H9 (cell line): ENCODE measurements around the gene SMTNL2. TPM values are rescaled to one million over a fixed set of nuclear protein-coding genes. Genes with fewer than 3 reads are reported as not detected.

Source experiments
- DNase-seq: peaks from one replicate; pipeline ENCODE4 v3.0.0-alpha.2; 2017
- H2AFZ ChIP-seq: one replicate; pipeline ENCODE4 v1.6.1; 2013; ENCODE audit warnings: mild to moderate bottlenecking, low read length, control low read depth, moderate library complexity
- H2AK5ac ChIP-seq: 2 replicates; pipeline ENCODE4 v1.6.1; 2013; ENCODE audit warnings: low read length, control low read depth, mixed read lengths; ENCODE audit not compliant: insufficient read length
- H2BK120ac ChIP-seq: one replicate; pipeline ENCODE4 v1.6.1; 2013; ENCODE audit warnings: low read depth, mild to moderate bottlenecking, low read length, control low read depth, inconsistent platforms; ENCODE audit not compliant: poor library complexity, severe bottlenecking
- H2BK12ac ChIP-seq: 2 replicates; pipeline ENCODE4 v1.6.1; 2013; ENCODE audit warnings: low read length, control low read depth, mixed read lengths, low read depth; ENCODE audit not compliant: insufficient read length
- H2BK15ac ChIP-seq: 2 replicates; pipeline ENCODE4 v1.6.1; 2013; ENCODE audit warnings: low read depth, low read length, control low read depth
- H2BK20ac ChIP-seq: one replicate; pipeline ENCODE4 v1.6.1; 2013; ENCODE audit warnings: low read depth, mild to moderate bottlenecking, low read length, control low read depth, inconsistent platforms; ENCODE audit not compliant: poor library complexity, severe bottlenecking
- H2BK5ac ChIP-seq: 2 replicates; pipeline ENCODE4 v1.6.1; 2013; ENCODE audit warnings: low read length, control low read depth, mixed read lengths; ENCODE audit not compliant: insufficient read length
- H3K14ac ChIP-seq: 2 replicates; pipeline ENCODE4 v1.6.1; 2013; ENCODE audit warnings: low read length, control low read depth; ENCODE audit not compliant: insufficient read depth
- H3K18ac ChIP-seq: 2 replicates; pipeline ENCODE4 v1.6.1; 2013; ENCODE audit warnings: low read depth, mild to moderate bottlenecking, mixed read lengths, low read length, control low read depth; ENCODE audit not compliant: insufficient read length
- H3K23ac ChIP-seq: 2 replicates; pipeline ENCODE4 v1.6.1; 2013; ENCODE audit warnings: low read length, control low read depth, mixed read lengths, low read depth; ENCODE audit not compliant: insufficient read length
- H3K23me2 ChIP-seq: 2 replicates; pipeline ENCODE4 v1.6.1; 2013; ENCODE audit warnings: low read depth, mild to moderate bottlenecking, mixed read lengths, low read length, control low read depth; ENCODE audit not compliant: insufficient read length, poor library complexity, severe bottlenecking
- H3K27ac ChIP-seq: 2 replicates; pipeline ENCODE4 v1.5.1; 2013; ENCODE audit warnings: low read length, control low read depth, mixed read lengths, low read depth; ENCODE audit not compliant: insufficient read length
- H3K27me3 ChIP-seq: 2 replicates; pipeline ENCODE4 v1.6.1; 2013; ENCODE audit warnings: low read length, control low read depth, inconsistent platforms; ENCODE audit not compliant: insufficient read depth
- H3K4ac ChIP-seq: 2 replicates; pipeline ENCODE4 v1.6.1; 2013; ENCODE audit warnings: low read depth, mild to moderate bottlenecking, control low read depth, inconsistent platforms, low read length, moderate library complexity
- H3K4me1 ChIP-seq: 2 replicates; pipeline ENCODE4 v1.6.1; 2013; ENCODE audit warnings: low read length, control low read depth, inconsistent platforms; ENCODE audit not compliant: insufficient read depth
- H3K4me2 ChIP-seq: 2 replicates; pipeline ENCODE4 v1.6.1; 2013; ENCODE audit warnings: low read length, control low read depth, mixed read lengths; ENCODE audit not compliant: insufficient read length, insufficient read depth
- H3K56ac ChIP-seq: 2 replicates; pipeline ENCODE4 v1.6.1; 2013; ENCODE audit warnings: low read depth, mild to moderate bottlenecking, mixed read lengths, low read length, control low read depth; ENCODE audit not compliant: insufficient read length
- H3K79me1 ChIP-seq: 2 replicates; pipeline ENCODE4 v1.6.1; 2013; ENCODE audit warnings: low read depth, mild to moderate bottlenecking, moderate library complexity, low read length, control low read depth, inconsistent platforms; ENCODE audit not compliant: insufficient read depth, poor library complexity, severe bottlenecking
- H3K79me2 ChIP-seq: 2 replicates; pipeline ENCODE4 v1.6.1; 2013; ENCODE audit warnings: low read length, control low read depth, inconsistent platforms; ENCODE audit not compliant: insufficient read depth
- H3K9ac ChIP-seq: 2 replicates; pipeline ENCODE4 v1.6.1; 2013; ENCODE audit warnings: low read length, control low read depth, mixed read lengths; ENCODE audit not compliant: insufficient read length; ENCODE audit errors: extremely low read depth
- H3K9me3 ChIP-seq: one replicate; pipeline ENCODE4 v1.6.1; 2013; ENCODE audit warnings: low read depth, low read length, inconsistent platforms; ENCODE audit not compliant: control insufficient read depth
- H3T11ph ChIP-seq: one replicate; pipeline ENCODE4 v1.6.1; 2013; ENCODE audit warnings: mild to moderate bottlenecking, low read length, control low read depth, inconsistent platforms
- H4K20me1 ChIP-seq: one replicate; pipeline ENCODE4 v1.6.1; 2013; ENCODE audit not compliant: control insufficient read depth, insufficient read length, insufficient read depth
- H4K5ac ChIP-seq: 2 replicates; pipeline ENCODE4 v1.6.1; 2013; ENCODE audit warnings: low read depth, mild to moderate bottlenecking, mixed read lengths, low read length, control low read depth; ENCODE audit not compliant: insufficient read length
- H4K8ac ChIP-seq: replicated peaks from 2 replicates; pipeline ENCODE4 v1.6.1; 2013; ENCODE audit warnings: low read length, control low read depth, mixed read lengths, low read depth; ENCODE audit not compliant: insufficient read length
- H4K91ac ChIP-seq: 2 replicates; pipeline ENCODE4 v1.6.1; 2013; ENCODE audit warnings: low read depth, mild to moderate bottlenecking, moderate library complexity, mixed read lengths, low read length, control low read depth; ENCODE audit not compliant: insufficient read length
- H3K27ac Mint-ChIP-seq, 3 experiments: 2 replicates in 2 of 3; 3 replicates in 1 of 3; pipeline ENCODE4 v1.8.0; 2020 to 2021; ENCODE audit warnings: mixed read lengths in 3 of 3, mild to moderate bottlenecking in 1 of 3, moderate library complexity in 1 of 3
- H3K27me3 Mint-ChIP-seq: 2 replicates; pipeline ENCODE4 v1.8.0; 2021; ENCODE audit warnings: low read depth, mild to moderate bottlenecking, moderate library complexity, mixed read lengths
- H3K36me3 Mint-ChIP-seq, 3 experiments: 2 replicates in 2 of 3; 3 replicates in 1 of 3; pipeline ENCODE4 v1.8.0; 2020 to 2021; ENCODE audit warnings: low read depth in 3 of 3, mixed read lengths in 3 of 3; ENCODE audit not compliant: insufficient read depth in 1 of 3
- H3K4me1 Mint-ChIP-seq, 2 experiments: 2 replicates each; pipeline ENCODE4 v1.8.0; 2020; ENCODE audit warnings: mixed read lengths in 2 of 2
- H3K4me3 Mint-ChIP-seq, 2 experiments: 2 replicates in 1 of 2; 3 replicates in 1 of 2; pipeline ENCODE4 v1.8.0; 2020 to 2021; ENCODE audit warnings: mild to moderate bottlenecking in 2 of 2, mixed read lengths in 2 of 2, moderate library complexity in 1 of 2
- H3K9me3 Mint-ChIP-seq, 2 experiments: 2 replicates in 1 of 2; 3 replicates in 1 of 2; pipeline ENCODE4 v1.8.0; 2020; ENCODE audit warnings: mild to moderate bottlenecking in 2 of 2, mixed read lengths in 2 of 2, moderate library complexity in 1 of 2
- WGBS: extraction: QIAGEN DNeasy Blood & Tissue Kit; methylation state at CpG from one replicate; pipeline ENCODE4 v1.1.7; 2013; ENCODE audit warnings: missing lambda C conversion rate, low lambda C conversion rate, mixed read lengths; ENCODE audit not compliant: insufficient read length; ENCODE audit errors: extremely low coverage; 5-methylcytosine and 5-hydroxymethylcytosine counted together
- total RNA-seq: library from RNA; stranded (reverse); gene quantifications from 2 replicates; pipeline ENCODE4 v1.2.1, GENCODE V29; 2021
- TF ChIP-seq, protein P1 (sequence below): fragments of 200-600 bp; sonication (generic); conservative IDR thresholded peaks from 3 replicates; pipeline ENCODE4 v1.8.0; 2021; ENCODE audit warnings: antibody characterized with exemption, mild to moderate bottlenecking

The SMTNL2 gene
- total RNA-seq, 1 experiment from 2014 or later, result 0.77 TPM

DNA sequence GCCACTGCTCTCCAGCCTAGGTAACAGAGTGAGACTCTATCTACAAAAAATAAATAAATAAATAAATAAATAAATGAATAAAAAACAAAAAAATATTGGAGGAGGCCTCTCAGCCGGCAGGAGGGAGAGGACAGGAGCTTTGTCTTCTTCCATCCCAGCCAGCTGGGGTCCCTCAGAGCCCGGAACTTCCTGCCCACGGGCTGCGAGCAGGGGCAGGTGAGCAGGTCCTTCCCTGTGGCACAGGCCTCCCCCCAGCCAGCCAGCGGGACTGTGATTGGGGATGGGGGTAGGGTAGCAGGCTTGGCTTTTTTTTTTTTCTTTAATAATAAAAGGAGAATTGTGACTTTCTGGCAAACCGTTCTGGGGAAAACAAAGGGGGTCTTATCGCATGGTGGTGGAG, 10.1 kb downstream of the SMTNL2 start:
- no peak for DNase-seq
- H4K8ac ChIP-seq, result no peak overlapping the region
- no peaks in the 10 kb centered on the region for H3K27me3 ChIP-seq
- no peak overlapping the region for H2BK12ac ChIP-seq
- no peak overlapping the region for H3K4ac ChIP-seq
- no peaks in the 10 kb centered on the region for H4K20me1 ChIP-seq
- TF ChIP-seq, protein P1, sequence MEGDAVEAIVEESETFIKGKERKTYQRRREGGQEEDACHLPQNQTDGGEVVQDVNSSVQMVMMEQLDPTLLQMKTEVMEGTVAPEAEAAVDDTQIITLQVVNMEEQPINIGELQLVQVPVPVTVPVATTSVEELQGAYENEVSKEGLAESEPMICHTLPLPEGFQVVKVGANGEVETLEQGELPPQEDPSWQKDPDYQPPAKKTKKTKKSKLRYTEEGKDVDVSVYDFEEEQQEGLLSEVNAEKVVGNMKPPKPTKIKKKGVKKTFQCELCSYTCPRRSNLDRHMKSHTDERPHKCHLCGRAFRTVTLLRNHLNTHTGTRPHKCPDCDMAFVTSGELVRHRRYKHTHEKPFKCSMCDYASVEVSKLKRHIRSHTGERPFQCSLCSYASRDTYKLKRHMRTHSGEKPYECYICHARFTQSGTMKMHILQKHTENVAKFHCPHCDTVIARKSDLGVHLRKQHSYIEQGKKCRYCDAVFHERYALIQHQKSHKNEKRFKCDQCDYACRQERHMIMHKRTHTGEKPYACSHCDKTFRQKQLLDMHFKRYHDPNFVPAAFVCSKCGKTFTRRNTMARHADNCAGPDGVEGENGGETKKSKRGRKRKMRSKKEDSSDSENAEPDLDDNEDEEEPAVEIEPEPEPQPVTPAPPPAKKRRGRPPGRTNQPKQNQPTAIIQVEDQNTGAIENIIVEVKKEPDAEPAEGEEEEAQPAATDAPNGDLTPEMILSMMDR, result no peak
- H2BK5ac ChIP-seq, result no peak overlapping the region
- H3K4me1 ChIP-seq, result no peaks in the 10 kb centered on the region; the same call in 1 of the 2 replicates
- Mint-ChIP-seq H3K4me3 (no peak overlapping the region), H3K27ac (no peak overlapping the region), H3K36me3 (peaks cover 0 to 4% (median 0%) of the 10 kb centered on the region in 3 experiments; a peak in 1 of 7 replicates), H3K9me3 (peaks cover 0 to 2% of the 10 kb centered on the region in 2 experiments; a peak in 1 of 5 replicates), H3K27me3 (peaks cover 19% of the 10 kb centered on the region), H3K4me1 (peaks cover 13 to 24% of the 10 kb centered on the region in 2 experiments)
- H3K56ac ChIP-seq, result no peak overlapping the region
- H3T11ph ChIP-seq, result no peak overlapping the region
- no peak overlapping the region for H3K27ac ChIP-seq
- no peak overlapping the region for H4K5ac ChIP-seq
- no peaks in the 10 kb centered on the region for H3K23me2 ChIP-seq
- H3K79me2 ChIP-seq, result no peaks in the 10 kb centered on the region
- no CpG with 5 or more reads among the region's 7 CpGs for WGBS
- no peak overlapping the region for H2AK5ac ChIP-seq
- H3K14ac ChIP-seq, result no peak overlapping the region
- no peak overlapping the region for H3K18ac ChIP-seq
- no peak overlapping the region for H3K4me2 ChIP-seq
- no peak overlapping the region for H2AFZ ChIP-seq
- no peak overlapping the region for H3K9ac ChIP-seq
- H3K23ac ChIP-seq, result no peak overlapping the region
- no peak overlapping the region for H2BK20ac ChIP-seq
- no peaks in the 10 kb centered on the region for H3K9me3 ChIP-seq
- H3K79me1 ChIP-seq, result no peaks in the 10 kb centered on the region
- H4K91ac ChIP-seq, result no peak overlapping the region
- no peak overlapping the region for H2BK120ac ChIP-seq
- no peak overlapping the region for H2BK15ac ChIP-seq
